Measurements from ENCODE around the gene ZBED6.

ZBED6 gene

DNA sequence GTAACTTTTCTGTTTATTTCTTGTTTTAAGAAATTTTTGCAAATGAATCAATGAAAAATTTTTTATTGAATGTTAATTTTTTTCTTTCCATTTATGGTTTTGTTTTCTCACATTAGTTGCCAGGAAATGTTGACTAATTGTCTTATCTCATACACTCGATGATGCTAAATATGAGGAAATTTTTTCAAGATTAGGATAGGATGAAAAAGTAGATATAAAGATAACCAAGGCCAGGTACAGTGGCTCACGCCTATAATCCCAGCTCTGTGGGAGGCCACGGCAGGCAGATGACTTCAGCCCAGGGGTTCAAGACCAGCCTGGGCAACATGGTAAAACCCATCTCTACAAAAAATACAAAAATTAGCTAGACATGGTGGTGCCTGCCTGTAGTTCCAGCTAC, 17.8 kb upstream of the ZBED6 start (continued):
- TF ChIP-seq, protein P1, sequence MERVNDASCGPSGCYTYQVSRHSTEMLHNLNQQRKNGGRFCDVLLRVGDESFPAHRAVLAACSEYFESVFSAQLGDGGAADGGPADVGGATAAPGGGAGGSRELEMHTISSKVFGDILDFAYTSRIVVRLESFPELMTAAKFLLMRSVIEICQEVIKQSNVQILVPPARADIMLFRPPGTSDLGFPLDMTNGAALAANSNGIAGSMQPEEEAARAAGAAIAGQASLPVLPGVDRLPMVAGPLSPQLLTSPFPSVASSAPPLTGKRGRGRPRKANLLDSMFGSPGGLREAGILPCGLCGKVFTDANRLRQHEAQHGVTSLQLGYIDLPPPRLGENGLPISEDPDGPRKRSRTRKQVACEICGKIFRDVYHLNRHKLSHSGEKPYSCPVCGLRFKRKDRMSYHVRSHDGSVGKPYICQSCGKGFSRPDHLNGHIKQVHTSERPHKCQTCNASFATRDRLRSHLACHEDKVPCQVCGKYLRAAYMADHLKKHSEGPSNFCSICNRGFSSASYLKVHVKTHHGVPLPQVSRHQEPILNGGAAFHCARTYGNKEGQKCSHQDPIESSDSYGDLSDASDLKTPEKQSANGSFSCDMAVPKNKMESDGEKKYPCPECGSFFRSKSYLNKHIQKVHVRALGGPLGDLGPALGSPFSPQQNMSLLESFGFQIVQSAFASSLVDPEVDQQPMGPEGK (CRISPR knock-in tag; IDR thresholded peaks at IDR 0.05; ENCODE audit: borderline replicate concordance) = no peak
- TF ChIP-seq PPARA (CRISPR knock-in tag; IDR thresholded peaks at IDR 0.05; ENCODE audit: borderline replicate concordance) = no peak
- TF ChIP-seq ZC3H10 (CRISPR knock-in tag; IDR thresholded peaks at IDR 0.05) = no peak
- no peak for TF ChIP-seq TOX (CRISPR knock-in tag; IDR thresholded peaks at IDR 0.05; ENCODE audit: borderline replicate concordance)
- no peak for TF ChIP-seq ISL1 (CRISPR knock-in tag; IDR thresholded peaks at IDR 0.05)
- TF ChIP-seq ZNF8 (CRISPR knock-in tag; IDR thresholded peaks at IDR 0.05) = no peak

DNA sequence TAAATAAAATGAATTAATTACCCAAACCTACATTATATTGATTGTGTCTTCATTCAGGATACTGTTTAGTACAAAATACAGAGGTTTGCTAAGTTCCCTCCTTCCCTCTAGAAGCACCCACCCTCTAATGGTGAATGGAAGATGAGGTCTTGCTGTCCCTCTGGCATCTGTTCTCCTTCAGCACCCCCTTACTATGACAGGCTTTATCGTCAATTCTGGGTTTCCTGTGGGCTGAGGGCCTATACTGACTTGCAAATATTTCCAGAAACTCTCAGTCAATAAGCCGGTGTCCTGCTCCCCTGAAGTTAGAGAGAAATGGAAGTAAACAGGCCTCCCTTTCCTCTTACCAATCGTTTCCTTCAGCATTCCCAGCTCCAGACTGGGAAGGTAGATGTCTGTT, 17.3 kb upstream of the ZBED6 start:
- TF ChIP-seq ISL1 (CRISPR knock-in tag; IDR thresholded peaks at IDR 0.05) = no peak
- no peak for TF ChIP-seq ZC3H10 (CRISPR knock-in tag; IDR thresholded peaks at IDR 0.05)
- no peak for TF ChIP-seq ZFP30 (CRISPR knock-in tag; IDR thresholded peaks at IDR 0.05)
- no peak for ATAC-seq

DNA sequence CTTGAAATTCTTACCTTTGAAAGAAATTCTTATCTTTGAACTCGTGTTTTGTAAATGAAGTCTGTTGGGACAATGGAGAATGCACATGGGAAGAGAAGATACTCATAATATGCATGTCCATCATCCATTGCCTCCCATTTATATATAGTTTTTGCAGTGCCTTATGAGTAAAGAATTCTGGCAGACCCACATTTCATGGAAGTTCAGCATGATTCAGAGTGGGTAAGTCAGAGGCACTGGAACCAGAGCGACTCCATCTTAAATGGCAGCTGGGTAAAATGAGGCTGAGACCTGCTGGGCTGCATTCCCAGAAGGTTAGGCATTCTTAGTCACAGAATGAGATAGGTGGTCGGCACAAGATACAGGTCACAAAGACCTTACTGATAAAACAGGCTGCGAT, 16.6 kb upstream of the ZBED6 start:
- ATAC-seq = no peak
- TF ChIP-seq SNAI2 (CRISPR knock-in tag; IDR thresholded peaks at IDR 0.05) (no peak), PPARA (CRISPR knock-in tag; IDR thresholded peaks at IDR 0.05; ENCODE audit: borderline replicate concordance) (no peak), OSR1 (CRISPR knock-in tag; IDR thresholded peaks at IDR 0.05) (no peak), ISL1 (CRISPR knock-in tag; IDR thresholded peaks at IDR 0.05) (no peak), BACH2 (CRISPR knock-in tag; IDR thresholded peaks at IDR 0.05; ENCODE audit: borderline replicate concordance) (no peak), ZFP3 (CRISPR knock-in tag; IDR thresholded peaks at IDR 0.05) (no peak), ZFP30 (CRISPR knock-in tag; IDR thresholded peaks at IDR 0.05) (no peak), RARB (CRISPR knock-in tag; IDR thresholded peaks at IDR 0.05) (no peak), ZNF70 (CRISPR knock-in tag; IDR thresholded peaks at IDR 0.05) (no peak), ZNF565 (CRISPR knock-in tag; conservative IDR thresholded peaks at IDR 0.05; ENCODE audit: low read depth) (no peak), GLIS3 (CRISPR knock-in tag; IDR thresholded peaks at IDR 0.05) (no peak), ZNF8 (CRISPR knock-in tag; IDR thresholded peaks at IDR 0.05) (no peak)
- TF ChIP-seq, protein P2, sequence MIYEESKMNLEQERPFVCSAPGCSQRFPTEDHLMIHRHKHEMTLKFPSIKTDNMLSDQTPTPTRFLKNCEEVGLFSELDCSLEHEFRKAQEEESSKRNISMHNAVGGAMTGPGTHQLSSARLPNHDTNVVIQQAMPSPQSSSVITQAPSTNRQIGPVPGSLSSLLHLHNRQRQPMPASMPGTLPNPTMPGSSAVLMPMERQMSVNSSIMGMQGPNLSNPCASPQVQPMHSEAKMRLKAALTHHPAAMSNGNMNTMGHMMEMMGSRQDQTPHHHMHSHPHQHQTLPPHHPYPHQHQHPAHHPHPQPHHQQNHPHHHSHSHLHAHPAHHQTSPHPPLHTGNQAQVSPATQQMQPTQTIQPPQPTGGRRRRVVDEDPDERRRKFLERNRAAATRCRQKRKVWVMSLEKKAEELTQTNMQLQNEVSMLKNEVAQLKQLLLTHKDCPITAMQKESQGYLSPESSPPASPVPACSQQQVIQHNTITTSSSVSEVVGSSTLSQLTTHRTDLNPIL (CRISPR knock-in tag; IDR thresholded peaks at IDR 0.05; ENCODE audit: low read depth) = no peak
- TF ChIP-seq, protein P3, sequence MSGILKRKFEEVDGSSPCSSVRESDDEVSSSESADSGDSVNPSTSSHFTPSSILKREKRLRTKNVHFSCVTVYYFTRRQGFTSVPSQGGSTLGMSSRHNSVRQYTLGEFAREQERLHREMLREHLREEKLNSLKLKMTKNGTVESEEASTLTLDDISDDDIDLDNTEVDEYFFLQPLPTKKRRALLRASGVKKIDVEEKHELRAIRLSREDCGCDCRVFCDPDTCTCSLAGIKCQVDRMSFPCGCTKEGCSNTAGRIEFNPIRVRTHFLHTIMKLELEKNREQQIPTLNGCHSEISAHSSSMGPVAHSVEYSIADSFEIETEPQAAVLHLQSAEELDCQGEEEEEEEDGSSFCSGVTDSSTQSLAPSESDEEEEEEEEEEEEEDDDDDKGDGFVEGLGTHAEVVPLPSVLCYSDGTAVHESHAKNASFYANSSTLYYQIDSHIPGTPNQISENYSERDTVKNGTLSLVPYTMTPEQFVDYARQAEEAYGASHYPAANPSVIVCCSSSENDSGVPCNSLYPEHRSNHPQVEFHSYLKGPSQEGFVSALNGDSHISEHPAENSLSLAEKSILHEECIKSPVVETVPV (CRISPR knock-in tag; IDR thresholded peaks at IDR 0.05) = no peak
- TF ChIP-seq, protein P1 (CRISPR knock-in tag; IDR thresholded peaks at IDR 0.05; ENCODE audit: borderline replicate concordance) = no peak
- TF ChIP-seq, protein P4, sequence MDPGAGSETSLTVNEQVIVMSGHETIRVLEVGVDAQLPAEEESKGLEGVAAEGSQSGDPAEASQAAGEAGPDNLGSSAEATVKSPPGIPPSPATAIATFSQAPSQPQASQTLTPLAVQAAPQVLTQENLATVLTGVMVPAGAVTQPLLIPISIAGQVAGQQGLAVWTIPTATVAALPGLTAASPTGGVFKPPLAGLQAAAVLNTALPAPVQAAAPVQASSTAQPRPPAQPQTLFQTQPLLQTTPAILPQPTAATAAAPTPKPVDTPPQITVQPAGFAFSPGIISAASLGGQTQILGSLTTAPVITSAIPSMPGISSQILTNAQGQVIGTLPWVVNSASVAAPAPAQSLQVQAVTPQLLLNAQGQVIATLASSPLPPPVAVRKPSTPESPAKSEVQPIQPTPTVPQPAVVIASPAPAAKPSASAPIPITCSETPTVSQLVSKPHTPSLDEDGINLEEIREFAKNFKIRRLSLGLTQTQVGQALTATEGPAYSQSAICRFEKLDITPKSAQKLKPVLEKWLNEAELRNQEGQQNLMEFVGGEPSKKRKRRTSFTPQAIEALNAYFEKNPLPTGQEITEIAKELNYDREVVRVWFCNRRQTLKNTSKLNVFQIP (CRISPR knock-in tag; IDR thresholded peaks at IDR 0.05; ENCODE audit: borderline replicate concordance, low read depth) = no peak

DNA sequence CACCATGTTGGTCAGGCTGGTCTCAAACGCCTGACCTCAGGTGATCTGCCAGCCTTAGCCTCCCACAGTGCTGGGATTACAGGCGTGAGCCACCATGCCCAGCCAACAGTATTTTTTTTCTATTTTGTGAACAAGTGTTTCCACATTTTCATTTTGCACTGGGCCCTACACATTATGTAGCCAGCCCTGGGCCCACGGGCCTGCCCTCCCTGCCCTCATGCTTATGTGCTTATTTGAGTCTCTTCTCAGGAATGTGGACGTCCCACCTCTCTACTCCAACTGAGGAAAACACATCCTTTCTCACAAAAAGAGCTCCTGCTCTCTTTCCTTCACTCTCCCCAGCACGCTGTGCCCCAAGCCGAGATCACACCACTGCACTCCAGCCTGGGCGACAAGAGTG, 13.5 kb upstream of the ZBED6 start:
- no peak for ATAC-seq
- TF ChIP-seq ZNF70 (CRISPR knock-in tag; IDR thresholded peaks at IDR 0.05) = no peak
- no peak for TF ChIP-seq ZC3H10 (CRISPR knock-in tag; IDR thresholded peaks at IDR 0.05)
- TF ChIP-seq, protein P1 (CRISPR knock-in tag; IDR thresholded peaks at IDR 0.05; ENCODE audit: borderline replicate concordance) = no peak
- no peak for TF ChIP-seq ARNTL (CRISPR knock-in tag; IDR thresholded peaks at IDR 0.05; ENCODE audit: borderline replicate concordance, low read depth)
- no peak for TF ChIP-seq OSR1 (CRISPR knock-in tag; IDR thresholded peaks at IDR 0.05)
- TF ChIP-seq ZFP3 (CRISPR knock-in tag; IDR thresholded peaks at IDR 0.05) = no peak
- no peak for TF ChIP-seq RARB (CRISPR knock-in tag; IDR thresholded peaks at IDR 0.05)
- no peak for TF ChIP-seq ZNF8 (CRISPR knock-in tag; IDR thresholded peaks at IDR 0.05)
- no peak for TF ChIP-seq TCF4 (CRISPR knock-in tag; IDR thresholded peaks at IDR 0.05; ENCODE audit: borderline replicate concordance)
- TF ChIP-seq, protein P4 (CRISPR knock-in tag; IDR thresholded peaks at IDR 0.05; ENCODE audit: borderline replicate concordance, low read depth) = no peak
